Eye (tissue), 1 donor: ENCODE measurements around the gene C13orf42.
A peak's percentile ranks its signal among the peaks of the same experiment; 100 is the strongest.
"Not testable (repeated sequence)": the region's sequence is repeated elsewhere in the genome, so short reads cannot be mapped to it uniquely, and the experiment has no call there.

Experiments
- DNase-seq: peaks from one replicate; pipeline ENCODE4 v3.0.0-alpha.2; 2015

C13orf42 gene

GRCh38 chr13:51118809-51119431 lies 7.8 kb upstream of the C13orf42 start:
- DNase-seq: no peak

DNA sequence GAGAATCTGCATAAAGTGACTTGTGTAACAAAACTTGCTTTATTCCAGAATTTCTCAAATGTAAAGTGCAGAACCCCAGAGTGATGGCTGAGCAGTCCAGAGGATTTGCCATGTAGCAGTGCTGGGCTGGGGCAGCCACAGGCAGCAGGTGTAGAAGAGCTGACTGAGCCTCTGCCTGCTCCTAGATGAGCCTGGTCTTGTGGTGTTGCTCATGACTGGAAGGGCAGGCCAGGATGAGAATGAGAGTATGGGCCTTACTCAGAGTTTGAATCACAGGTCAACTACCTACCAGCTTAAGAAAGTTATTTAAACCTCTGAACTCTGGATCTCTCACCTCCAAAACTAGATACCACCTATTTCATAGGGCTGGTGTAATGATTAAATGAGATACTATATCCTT lies 2.9 kb upstream of the C13orf42 start:
- no peak for DNase-seq

DNA sequence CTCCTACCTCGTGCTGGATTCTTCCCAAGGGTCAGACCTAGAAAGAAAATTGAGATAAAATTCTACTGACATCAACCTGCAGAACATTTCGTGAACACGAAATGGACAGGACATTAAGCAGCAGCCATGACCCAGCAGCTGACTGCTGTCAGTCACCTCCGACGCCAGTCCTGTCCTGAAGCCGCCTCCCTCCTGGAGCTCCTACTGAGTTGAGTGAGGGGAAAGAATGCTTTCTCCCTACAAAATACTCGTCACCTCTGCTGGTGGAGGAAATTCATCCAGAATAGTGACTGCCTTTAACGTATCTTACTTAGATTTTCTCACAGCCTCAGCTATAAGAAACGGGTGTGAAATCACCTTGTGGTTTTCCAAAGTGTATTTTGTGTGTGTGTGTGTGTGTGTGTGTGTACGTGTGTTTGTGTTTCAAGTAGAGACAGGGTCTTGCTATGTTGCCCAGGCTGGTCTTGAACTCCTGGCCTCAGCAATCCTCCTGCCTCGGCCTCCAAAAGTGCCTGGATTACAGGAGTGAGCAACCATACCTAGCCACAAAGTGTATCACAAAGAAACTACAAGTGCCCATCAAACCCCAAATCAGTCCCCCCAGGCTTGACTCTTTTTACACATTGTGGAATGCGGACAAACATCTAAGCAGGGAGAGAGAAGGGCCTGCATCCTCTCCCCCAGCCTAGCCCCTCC lies 2.3 kb upstream of the C13orf42 start:
- no peak for DNase-seq

- no peak for DNase-seq
Measured at GRCh38 chr13:51112771-51113170, 1.7 kb upstream of the C13orf42 start.

- DNase-seq: no peak
Measured at GRCh38 chr13:51111997-51112396, 923 bp upstream of the C13orf42 start.

DNA sequence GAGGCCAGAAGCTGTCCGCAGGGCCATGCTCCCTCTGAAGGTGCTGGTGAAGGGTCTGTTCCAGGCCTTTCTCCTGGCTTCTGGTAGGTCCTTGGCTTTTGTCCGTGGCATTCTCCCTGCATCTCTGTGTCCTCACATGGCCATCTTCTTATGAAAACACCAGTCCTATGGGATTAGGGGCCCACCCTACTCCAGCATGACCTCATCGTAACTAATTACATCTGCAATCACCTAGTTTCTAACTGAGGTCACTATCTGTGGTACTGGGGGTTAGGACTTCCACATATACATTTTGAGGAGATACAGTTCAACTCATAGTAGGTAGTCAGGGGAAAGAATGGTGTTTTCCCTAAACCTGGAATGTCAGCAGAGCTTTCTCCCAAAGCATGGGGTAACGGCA lies 3.1 kb downstream of the C13orf42 start:
- DNase-seq: no peak

GRCh38 chr13:51105046-51105445 lies 6.0 kb downstream of the C13orf42 start:
- DNase-seq: no peak

DNA sequence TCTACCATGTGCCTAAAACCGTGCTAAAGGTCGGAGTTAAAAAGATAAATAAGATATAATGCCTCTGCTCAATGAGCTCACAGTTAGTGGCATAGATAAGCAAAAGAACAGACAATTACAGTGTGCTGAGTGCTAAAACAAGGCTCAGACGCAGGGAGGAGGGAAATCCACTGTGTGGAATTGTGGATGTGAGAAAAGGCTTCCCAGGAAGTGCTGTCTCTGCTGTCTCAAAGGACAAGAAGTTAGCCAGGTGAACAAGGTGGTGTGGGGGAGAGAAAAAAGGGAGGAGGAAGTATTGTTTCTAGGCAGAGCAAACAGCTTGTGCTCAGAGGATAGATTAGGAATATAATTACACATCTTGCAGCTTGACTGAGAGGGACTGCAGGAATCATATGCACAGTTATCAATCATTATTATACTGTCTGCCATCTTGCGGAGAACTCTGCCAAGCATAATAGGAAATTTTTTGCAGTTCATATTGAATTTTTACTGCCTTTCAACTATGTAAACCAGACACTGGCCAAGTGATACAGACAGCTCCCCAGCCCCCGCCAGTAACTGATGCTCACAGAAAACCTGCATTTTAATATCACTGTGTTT lies 9.3 kb downstream of the C13orf42 start:
- DNase-seq: peak; percentile 4

DNA sequence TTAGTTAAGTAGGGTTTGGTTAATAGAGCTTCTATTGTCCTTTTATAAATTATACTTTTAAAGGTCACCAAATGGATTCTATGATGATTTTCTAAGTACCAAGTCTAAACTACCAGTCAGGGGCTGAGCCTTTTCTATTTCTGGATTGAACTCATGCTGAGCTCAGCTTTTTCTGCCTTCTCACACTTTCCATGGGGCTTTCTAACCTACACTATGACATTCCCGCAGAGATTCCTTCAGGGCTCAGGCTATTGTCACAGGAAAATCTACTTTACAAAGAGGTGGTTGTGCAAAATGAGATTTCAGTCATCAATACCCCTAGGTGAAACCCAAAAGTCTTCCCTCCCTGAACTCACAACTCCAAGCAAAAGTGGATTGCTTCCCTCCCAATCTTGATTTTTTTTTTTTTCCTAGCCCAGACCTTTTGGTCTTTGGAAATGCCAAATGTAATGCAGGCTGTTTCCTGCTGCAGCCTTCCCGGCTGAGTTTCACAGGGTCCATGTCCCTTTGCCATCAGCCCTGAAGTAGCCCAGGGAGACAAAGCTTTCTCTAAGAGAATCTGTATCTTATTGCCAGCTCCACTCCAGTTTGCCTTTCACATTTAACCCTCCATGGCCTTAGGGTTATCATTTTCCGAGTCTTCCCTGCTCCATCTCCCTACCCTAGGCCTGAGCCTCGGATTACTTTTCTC lies 13.6 kb downstream of the C13orf42 start:
- DNase-seq: no peak

DNA sequence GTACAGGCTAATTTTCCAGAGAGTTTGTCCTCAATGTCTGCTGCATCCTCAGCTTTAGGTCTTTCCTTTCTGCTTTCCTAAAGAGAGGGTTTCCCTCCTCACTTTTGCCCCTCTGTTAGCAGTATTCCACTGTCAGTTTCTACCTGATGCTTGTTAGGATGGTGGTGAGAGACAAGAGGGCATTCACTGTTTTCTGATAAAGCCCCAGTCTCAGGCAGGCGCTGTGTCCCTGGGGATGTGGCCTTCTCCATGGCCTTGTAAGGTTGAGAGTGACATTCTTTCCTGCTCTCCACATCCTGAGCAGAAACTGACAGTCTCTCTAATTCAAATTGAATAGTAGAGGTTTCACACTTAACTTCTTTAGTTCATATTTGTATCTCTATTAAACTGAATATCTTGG lies 14.9 kb downstream of the C13orf42 start:
- DNase-seq: peak; percentile 13

GRCh38 chr13:51093574-51093973 lies 17.5 kb downstream of the C13orf42 start:
- no peak for DNase-seq

GRCh38 chr13:51091839-51092238 lies 19.2 kb downstream of the C13orf42 start:
- no peak for DNase-seq

DNA sequence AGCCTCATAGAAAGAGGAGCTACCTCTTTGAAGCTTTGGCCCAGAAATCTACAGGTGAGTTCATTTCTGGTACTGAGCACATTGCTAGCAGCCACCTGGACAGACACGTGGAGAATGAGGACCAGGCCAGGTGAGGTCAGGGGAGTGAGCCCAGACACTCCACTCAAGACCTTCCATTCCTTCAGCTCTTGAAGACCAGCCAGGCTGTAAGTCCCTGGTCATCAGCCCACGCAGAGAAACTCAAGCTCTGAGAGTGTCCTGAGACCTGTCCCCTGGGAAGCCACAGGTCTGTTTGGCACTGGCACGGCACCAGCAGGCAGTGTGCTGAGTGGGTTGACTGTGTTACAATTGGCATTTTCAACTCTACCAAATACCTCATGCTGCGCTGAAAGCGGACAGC lies 27.4 kb downstream of the C13orf42 start:
- no peak for DNase-seq

- DNase-seq: not testable (repeated sequence)
Measured at GRCh38 chr13:51080478-51081065, 30.5 kb downstream of the C13orf42 start.

DNA sequence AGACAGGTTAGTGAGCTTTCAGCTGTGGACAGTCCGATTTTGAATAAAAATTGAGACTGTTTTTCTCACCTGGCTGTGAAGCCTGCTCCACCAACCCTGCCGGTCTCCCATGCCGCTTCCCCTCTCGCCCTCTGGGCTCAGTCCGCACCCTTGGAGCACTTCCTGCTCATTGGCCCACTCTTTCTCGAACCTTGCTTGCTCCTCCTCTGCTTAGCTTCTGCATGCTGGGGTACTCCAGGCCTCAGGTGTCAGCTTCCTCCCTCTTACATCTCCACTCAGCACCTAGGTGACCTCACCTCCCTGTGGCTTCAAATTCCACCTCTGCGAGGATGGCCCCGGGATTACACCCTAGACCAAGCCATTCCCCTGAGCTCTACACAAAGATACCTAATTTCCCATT lies 39.6 kb downstream of the C13orf42 start:
- no peak for DNase-seq

DNA sequence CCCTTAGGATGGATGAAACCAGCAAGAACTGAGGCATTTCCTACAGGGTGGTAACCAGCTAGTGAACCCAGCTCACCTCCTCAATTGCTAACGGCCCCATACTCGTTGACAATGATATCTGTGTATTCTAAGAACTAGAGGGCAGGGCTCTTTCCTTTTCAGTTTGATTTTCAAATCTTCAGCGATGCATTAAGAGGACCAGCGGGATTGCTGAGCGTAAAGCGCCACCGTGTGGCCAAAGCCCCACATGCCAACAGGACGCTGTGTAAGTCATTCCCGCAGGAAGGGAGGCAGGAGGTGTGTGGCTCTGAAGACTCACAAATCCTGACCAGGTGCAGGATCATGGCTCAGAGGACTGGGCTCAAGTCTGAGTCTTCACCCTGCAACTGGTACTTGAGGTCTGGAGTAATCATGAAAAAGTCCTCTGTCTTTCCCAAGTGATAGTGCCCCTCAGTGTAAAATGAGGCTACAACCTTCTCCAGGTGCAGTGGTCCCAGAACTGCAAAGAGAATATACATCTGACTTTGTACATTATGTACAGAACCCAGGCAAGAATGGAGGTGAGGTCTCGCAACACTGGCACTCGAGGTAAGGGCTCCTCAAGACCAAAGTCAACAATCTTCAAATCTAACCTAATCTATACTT lies 40.9 kb downstream of the C13orf42 start:
- peak; percentile 95 for DNase-seq

- DNase-seq: no peak
Measured at GRCh38 chr13:51068501-51068900, 42.6 kb downstream of the C13orf42 start.

DNA sequence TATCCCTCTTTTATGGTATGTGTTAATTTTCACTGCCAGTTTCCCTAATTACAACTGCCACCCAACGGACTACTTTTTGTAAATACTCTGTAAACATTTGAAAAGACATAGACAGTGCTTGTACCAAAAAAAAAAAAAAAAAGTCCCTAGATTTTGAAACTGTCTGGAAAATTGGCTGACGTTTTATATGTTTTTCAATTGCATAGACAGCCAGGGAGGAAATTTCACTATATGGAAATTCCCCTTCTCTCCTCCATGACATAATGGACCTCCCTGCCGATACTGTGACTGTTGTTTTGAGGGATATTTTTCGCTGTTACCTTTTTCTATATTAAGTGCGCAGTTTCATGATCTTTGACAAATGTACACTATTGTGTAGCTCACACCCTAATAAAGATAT lies 43.4 kb downstream of the C13orf42 start:
- DNase-seq: no peak

- peak; percentile 38 for DNase-seq
Measured at GRCh38 chr13:51067210-51067701, 43.8 kb downstream of the C13orf42 start.

- DNase-seq: no peak
Measured at GRCh38 chr13:51066091-51066831, 44.8 kb downstream of the C13orf42 start.

DNA sequence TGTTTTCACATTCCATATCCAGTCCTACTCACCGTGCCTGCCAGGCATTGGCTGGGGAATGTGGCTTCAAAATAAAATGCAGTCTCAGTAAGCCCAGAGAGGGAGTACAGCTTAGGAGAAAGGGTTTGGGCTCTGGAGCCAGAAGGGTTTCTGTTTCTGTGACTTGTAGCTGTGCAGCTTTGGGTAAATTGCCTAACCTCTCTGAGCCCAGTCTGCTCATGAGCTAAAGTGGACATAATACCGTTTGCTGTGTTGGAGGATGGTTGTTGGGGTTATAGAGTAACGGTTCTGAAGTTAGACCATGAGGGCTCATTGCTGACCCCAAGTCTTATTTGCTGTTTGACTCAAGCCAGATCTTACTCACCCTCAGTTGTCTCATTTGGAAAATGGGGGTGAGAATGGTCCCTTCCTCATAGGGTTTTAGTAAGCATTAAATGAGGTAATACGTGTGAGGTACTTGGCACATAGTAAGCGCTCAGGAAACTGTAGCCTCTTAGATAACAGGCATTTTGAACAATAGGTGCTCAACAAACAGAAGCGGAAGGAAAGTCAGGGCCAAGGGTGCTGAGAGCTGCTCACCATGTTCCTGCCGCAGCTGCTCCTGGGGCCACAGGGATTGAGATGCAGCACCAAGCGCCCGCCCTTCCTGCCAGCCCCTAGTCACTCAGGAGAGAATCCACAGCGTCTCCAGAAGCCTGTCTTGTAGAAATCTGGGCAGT lies 45.5 kb downstream of the C13orf42 start:
- no peak for DNase-seq
